SK-N-SH (cell line): ENCODE results near the gene PRRX2.
"Not testable (repeated sequence)": the region's sequence is repeated elsewhere in the genome, so short reads cannot be mapped to it uniquely, and the experiment has no call there.

ENCODE experiments used
- NRF1 ChIP-seq: IDR thresholded peaks from 2 replicates; pipeline ENCODE4 v1.6.1; 2012; ENCODE audit warnings: low read depth, mild to moderate bottlenecking, low read length
- SIN3A ChIP-seq: IDR thresholded peaks from 2 replicates; pipeline ENCODE4 v1.6.1; 2012; ENCODE audit warnings: low read depth, mild to moderate bottlenecking, low read length, moderate library complexity, borderline replicate concordance

- not testable (repeated sequence) for TF ChIP-seq NRF1, SIN3A
Observed at GRCh38 chr9:129760784-129761183, 95.3 kb downstream of the PRRX2 start.
